SK-N-MC (cell line): ENCODE measurements around the gene BCL10.

Source experiments
- EZH2 ChIP-seq: fragments of 200-600 bp; sonication (generic); IDR thresholded peaks from one replicate; pipeline ENCODE4 v1.6.1; 2017; ENCODE audit warnings: antibody characterized with exemption
- POLR2AphosphoS5 ChIP-seq: IDR thresholded peaks from 2 replicates; pipeline ENCODE4 v1.6.1; 2012; ENCODE audit warnings: mild to moderate bottlenecking, low read depth, low read length, borderline replicate concordance

DNA sequence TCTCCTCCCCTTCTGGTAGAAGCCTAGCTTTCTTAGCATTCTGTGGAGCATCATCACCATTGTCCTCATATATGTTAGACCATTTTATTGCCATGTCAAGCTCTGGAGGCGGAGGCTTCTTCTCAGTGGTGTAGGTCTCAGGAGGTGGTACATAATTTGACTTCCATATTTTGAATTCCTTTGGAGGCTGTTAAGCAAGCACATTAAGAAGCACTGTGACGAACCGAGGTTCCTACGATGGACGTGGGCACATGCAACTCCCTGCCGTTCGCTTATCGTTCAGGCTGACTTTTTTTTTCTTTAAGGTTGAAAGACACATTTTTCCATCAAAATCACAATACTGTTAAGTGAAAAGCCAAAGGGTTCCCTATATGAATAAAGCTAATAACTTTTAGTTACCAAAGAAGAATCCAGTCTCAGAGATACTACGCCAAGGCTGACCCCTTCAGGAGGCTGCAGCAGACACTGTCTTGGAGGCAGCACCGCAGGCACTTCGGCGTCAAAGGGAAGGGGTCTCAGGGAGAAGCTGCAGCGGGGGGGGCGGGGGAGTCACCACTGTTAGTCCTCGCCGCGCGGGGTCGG is 17.8 kb downstream of the BCL10 start:
- TF ChIP-seq POLR2AphosphoS5 (no peak), EZH2 (no peak)
